AG08396 (cell line): ENCODE results near the gene LGALS3BP.
A peak's percentile ranks its signal among the peaks of the same experiment; 100 is the strongest.
"Not testable (repeated sequence)": the region's sequence is repeated elsewhere in the genome, so short reads cannot be mapped to it uniquely, and the experiment has no call there.

ENCODE experiments used
- DNase-seq: peaks from one replicate; pipeline ENCODE4 v3.0.0; 2012; ENCODE audit warnings: low spot score, mixed read lengths

LGALS3BP gene

GRCh38 chr17:78980624-78980972, 875 bp upstream of the LGALS3BP start:
- no peak for DNase-seq

- no peak for DNase-seq
Observed at GRCh38 chr17:78977997-78978973, 1.4 kb downstream of the LGALS3BP start.

DNA sequence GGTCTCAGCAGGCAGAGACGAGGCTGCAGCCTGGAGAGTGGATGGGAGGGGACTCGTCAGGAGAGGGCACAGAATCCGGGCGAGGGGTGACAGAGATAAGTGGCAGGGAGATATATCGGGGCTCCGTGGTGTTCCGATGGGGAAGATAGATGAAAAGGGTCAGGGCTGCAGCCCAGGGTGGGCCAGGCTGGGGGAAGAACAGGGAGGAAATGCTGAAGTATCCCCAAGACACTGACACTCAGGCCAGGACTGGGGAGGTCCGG, 2.1 kb downstream of the LGALS3BP start:
- DNase-seq = no peak

- no peak for DNase-seq
Observed at GRCh38 chr17:78976907-78977680, 2.6 kb downstream of the LGALS3BP start.

- peak; percentile 79 for DNase-seq
Observed at GRCh38 chr17:78974635-78975591, 4.8 kb downstream of the LGALS3BP start.

GRCh38 chr17:78973792-78974520, 5.8 kb downstream of the LGALS3BP start:
- no peak for DNase-seq

DNA sequence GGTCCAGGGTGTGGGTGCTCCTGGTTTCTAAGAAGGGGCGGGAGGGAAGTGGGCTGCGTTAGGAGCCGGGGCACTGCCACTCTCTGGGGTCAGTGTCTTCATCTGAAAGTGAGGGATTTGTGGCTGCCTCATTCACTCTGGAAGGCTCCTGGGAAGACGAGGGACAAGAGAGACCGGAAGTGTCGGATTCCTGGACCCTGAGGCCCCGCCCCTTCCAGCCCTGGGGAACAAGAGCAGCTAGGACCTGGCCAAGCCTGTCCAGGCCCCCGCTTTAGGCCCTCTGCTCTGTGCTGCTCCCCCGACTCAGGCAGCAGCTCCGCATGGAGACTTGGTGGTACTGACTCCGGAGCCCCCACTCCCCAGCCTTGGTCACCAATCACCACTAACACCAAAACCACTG, 6.5 kb downstream of the LGALS3BP start:
- DNase-seq = no peak

GRCh38 chr17:78972507-78973105, 7.1 kb downstream of the LGALS3BP start:
- DNase-seq = no peak

GRCh38 chr17:78971756-78972506, 7.8 kb downstream of the LGALS3BP start:
- no peak for DNase-seq

DNA sequence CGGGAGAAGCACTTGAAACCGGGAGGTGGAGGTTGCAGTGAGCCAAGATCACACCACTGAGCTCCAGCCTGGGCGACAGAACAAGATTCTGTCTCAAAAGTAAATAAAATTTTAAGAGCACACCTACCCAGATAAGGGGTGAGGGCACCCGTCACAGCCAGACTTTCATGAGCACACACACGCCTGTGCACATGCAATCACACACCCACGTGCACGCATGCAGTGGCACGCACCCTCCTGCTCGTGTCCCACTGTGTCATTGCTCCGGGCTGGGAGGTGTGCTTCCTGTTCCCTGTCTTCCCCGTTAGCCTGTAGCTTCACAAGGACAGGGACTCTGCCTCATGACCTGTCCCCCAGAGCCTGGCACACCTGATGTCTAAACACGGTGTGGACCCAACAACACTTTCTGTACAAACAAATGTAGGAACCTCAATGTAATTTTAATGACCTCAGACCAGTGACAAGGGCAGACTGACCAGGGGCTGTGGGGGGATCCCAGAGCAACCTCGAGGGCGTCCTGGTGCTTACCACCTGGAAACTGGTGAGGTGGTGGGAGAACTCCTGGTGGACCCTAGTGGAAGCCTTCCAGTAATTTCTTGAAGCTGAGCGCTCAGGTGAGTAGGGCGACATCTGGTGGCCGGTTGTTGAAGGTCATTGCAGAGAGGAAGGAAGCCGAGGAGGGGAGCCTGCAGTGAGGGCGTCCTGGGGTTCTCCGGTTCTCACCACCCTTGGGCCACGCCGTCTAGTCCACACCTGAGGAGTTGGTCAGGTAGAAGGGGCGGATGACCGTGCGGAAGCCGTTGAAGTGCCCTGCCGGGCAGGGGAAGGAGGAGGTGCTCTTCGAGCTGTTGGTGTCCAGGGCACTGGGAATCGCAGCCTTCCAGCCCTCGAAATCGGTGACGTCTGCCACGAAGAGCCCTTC, 8.6 kb downstream of the LGALS3BP start:
- DNase-seq = peak; percentile 79

GRCh38 chr17:78969865-78970264, 9.9 kb downstream of the LGALS3BP start:
- DNase-seq = no peak

DNA sequence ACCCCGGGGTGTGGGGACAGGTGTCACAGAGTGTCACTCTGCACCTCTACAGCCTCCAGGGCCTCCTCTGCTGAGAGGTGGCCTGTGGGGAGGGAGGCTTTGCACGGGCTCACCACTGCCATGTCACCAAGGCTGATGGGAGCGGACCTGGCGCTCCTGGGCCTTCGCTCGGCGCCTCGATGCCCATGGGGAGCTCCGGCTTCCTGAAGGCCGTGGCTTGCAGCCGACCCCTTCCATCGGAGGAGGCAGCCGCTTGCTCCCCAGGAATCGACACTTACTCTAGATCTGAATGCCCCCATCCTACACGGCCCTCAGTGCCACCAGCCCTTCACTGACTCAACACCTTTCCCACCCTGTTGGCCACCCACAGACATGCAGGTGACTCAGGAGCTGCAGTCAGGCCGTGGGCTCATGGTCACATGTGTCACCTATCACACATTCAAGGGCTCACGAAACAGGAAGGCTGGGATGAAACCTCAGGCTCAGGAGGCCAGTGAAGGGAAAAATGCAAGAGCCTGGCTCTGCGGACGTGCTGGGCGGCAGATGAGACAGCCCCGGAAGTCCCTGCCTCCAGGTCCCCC, 11.9 kb downstream of the LGALS3BP start:
- DNase-seq = no peak

- no peak for DNase-seq
Observed at GRCh38 chr17:78966910-78967600, 12.7 kb downstream of the LGALS3BP start.

DNA sequence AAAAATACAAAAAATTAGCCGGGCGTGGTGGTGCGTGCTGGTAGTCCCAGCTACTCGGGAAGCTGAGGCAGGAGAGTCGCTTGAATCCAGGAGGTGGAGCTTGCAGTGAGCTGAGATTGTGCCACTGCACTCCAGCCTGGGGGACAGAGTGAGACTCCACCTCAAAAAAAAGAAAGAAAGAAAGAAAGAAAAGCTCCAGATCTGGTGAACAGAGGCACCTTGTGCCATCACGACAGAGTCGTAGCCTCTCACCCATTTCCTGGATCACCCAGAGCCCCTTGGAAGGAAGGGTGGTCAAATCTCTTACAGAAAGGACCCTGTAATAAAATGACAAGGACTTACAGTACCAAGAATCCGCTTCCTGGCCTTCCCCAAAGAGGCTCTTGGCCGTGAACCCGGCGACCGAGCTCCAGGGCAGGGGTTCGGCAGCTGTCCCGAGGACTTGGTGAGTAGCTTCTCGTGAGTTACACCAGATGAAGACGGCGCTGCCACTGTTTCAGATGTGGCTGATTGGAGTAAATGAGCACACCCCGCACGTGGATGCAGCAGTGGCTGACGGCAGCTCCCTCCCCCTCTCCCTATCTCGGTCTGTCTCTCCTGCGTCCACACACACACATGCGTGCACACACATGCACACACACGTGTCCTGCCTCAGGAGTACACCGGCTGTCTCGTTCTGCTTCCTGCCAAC, 13.5 kb downstream of the LGALS3BP start:
- DNase-seq = no peak

GRCh38 chr17:78965491-78965924, 14.2 kb downstream of the LGALS3BP start:
- no peak for DNase-seq

GRCh38 chr17:78963378-78963777, 16.3 kb downstream of the LGALS3BP start:
- no peak for DNase-seq

- not testable (repeated sequence) for DNase-seq
Observed at GRCh38 chr17:78962984-78963348, 16.8 kb downstream of the LGALS3BP start.
